Stimulated activated CD4-positive, alpha-beta T cell treated with anti-CD3 and anti-CD28 coated beads, Interleukin-2, amount 100 ng/mL, for 4 hours (primary cell): Measurements from ENCODE around the gene ERCC6L2.

Experiments used
- DNase-seq: peaks from one replicate; pipeline ENCODE4 v3.0.0-alpha.2; 2020; ENCODE audit warnings: low read depth

The ERCC6L2 gene

GRCh38 chr9:95875305-95876137 is at the start of gene ERCC6L2:
ERCC6L2 (plus strand) TSS chr9:95875691; CDS start chr9:95876039, 348 bp downstream.
- peak; percentile 81 for DNase-seq

GRCh38 chr9:95826183-95826838 is 49.2 kb upstream of the ERCC6L2 start:
- no peak for DNase-seq

GRCh38 chr9:95830768-95831167 is 44.7 kb upstream of the ERCC6L2 start:
- no peak for DNase-seq

- no peak for DNase-seq
Measured at GRCh38 chr9:95831810-95832209, 43.7 kb upstream of the ERCC6L2 start.

GRCh38 chr9:95833546-95834178 is 41.8 kb upstream of the ERCC6L2 start:
- DNase-seq, result no peak

GRCh38 chr9:95834281-95834907 is 41.1 kb upstream of the ERCC6L2 start:
- no peak for DNase-seq

GRCh38 chr9:95835393-95835792 is 40.1 kb upstream of the ERCC6L2 start:
- no peak for DNase-seq

GRCh38 chr9:95836072-95836471 is 39.4 kb upstream of the ERCC6L2 start:
- no peak for DNase-seq

- DNase-seq, result no peak
Measured at GRCh38 chr9:95839012-95839411, 36.5 kb upstream of the ERCC6L2 start.

GRCh38 chr9:95840074-95840473 is 35.4 kb upstream of the ERCC6L2 start:
- no peak for DNase-seq

GRCh38 chr9:95841377-95841776 is 34.1 kb upstream of the ERCC6L2 start:
- no peak for DNase-seq

- no peak for DNase-seq
Measured at GRCh38 chr9:95845751-95846150, 29.7 kb upstream of the ERCC6L2 start.

- DNase-seq, result no peak
Measured at GRCh38 chr9:95848764-95849163, 26.7 kb upstream of the ERCC6L2 start.

GRCh38 chr9:95852059-95853032 is 23.1 kb upstream of the ERCC6L2 start:
- DNase-seq, result no peak

- DNase-seq, result no peak
Measured at GRCh38 chr9:95854386-95855020, 21.0 kb upstream of the ERCC6L2 start.

- no peak for DNase-seq
Measured at GRCh38 chr9:95855961-95856360, 19.5 kb upstream of the ERCC6L2 start.

- no peak for DNase-seq
Measured at GRCh38 chr9:95857124-95857523, 18.4 kb upstream of the ERCC6L2 start.

GRCh38 chr9:95857896-95858295 is 17.6 kb upstream of the ERCC6L2 start:
- DNase-seq, result no peak

- no peak for DNase-seq
Measured at GRCh38 chr9:95862343-95862742, 13.1 kb upstream of the ERCC6L2 start.

- no peak for DNase-seq
Measured at GRCh38 chr9:95864852-95865580, 10.5 kb upstream of the ERCC6L2 start.
